ENCODE data around the gene ZNF548. TPM values are rescaled to one million over a fixed set of nuclear protein-coding genes. Genes with fewer than 3 reads are reported as not detected.
"Not testable (repeated sequence)": the region's sequence is repeated elsewhere in the genome, so short reads cannot be mapped to it uniquely, and the experiment has no call there.

ZNF548 gene
- total and polyA plus RNA-seq, 12 donors, result 5.3 to 18.8 (median 13.8) TPM

DNA sequence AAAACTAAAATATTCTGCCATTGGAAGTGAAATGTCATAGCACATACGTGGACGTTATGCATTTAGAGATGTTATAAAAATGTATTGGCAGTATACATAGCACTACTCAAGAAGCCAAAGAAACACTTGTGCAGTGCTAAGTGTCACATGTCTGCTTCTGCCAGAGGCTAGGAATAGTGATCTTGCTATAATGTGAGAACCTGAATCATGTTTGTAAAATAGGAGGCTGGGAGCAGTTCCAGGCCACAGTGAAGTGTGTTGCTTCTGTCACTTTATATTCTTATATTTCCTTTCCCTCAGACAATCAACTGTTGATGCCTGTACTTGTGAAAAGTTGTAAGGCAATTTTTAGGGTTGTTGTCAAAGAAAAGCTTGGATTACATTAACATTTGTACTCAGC is 22.9 kb upstream of the ZNF548 start:
- TF ChIP-seq CTCF (IDR thresholded peaks at IDR 0.05), result no peak
- H3K9me3 ChIP-seq, result peaks cover 0 to 44% (median 0%) of the 10 kb centered on the region in 11 donors
- peaks cover 4 to 41% (median 21%) of the 10 kb centered on the region in 9 donors for H3K4me1 ChIP-seq
- DNase-seq, result no peak
- no peak overlapping the region for H3K4me3 ChIP-seq
- no peaks in the 10 kb centered on the region for H3K27me3 ChIP-seq
- H3K27ac ChIP-seq, result no peak overlapping the region
- intact Hi-C loops (cut with DNase I), result loop anchor here in 1 of 10 donors (10.0 kb wide), 1 partner anchor 692 kb away; the partner anchor contains the start of gene ZNF835
- 90 to 91% methylated on average over 2 of the region's 2 CpGs for WGBS, 2 donors
- H3K36me3 ChIP-seq, result peaks cover 0 to 27% (median 0%) of the 10 kb centered on the region in 9 donors
- ATAC-seq, result no peak

GRCh38 chr19:57374179-57374578 is 15.5 kb upstream of the ZNF548 start:
- H3K27me3 ChIP-seq, result no peaks in the 10 kb centered on the region
- no peak for TF ChIP-seq CTCF (IDR thresholded peaks at IDR 0.05)
- DNase-seq, result no peak
- no peaks in the 10 kb centered on the region for H3K4me1 ChIP-seq
- intact Hi-C loops (cut with DNase I), result no loop called here
- no peak for ATAC-seq
- WGBS, 2 donors, result 96% methylated on average over 6 of the region's 6 CpGs
- H3K36me3 ChIP-seq, result peaks cover 4 to 83% (median 55%) of the 10 kb centered on the region in 9 donors
- H3K4me3 ChIP-seq, result no peak overlapping the region
- H3K9me3 ChIP-seq, result peaks cover 0 to 53% (median 23%) of the 10 kb centered on the region in 11 donors
- H3K27ac ChIP-seq, result no peak overlapping the region

- intact Hi-C loops (cut with DNase I); H3K4me1 ChIP-seq; ATAC-seq; H3K4me3 ChIP-seq; H3K27ac ChIP-seq; DNase-seq; H3K27me3 ChIP-seq: not testable (repeated sequence)
- peaks cover 4 to 86% (median 55%) of the 10 kb centered on the region in 9 donors for H3K36me3 ChIP-seq
- WGBS, 2 donors, result 97 to 100% methylated on average over 2 of the region's 2 CpGs
- peaks cover 0 to 58% (median 23%) of the 10 kb centered on the region in 11 donors for H3K9me3 ChIP-seq
These were observed 15.0 kb upstream of the ZNF548 start for GRCh38 chr19:57374647-57375046.

DNA sequence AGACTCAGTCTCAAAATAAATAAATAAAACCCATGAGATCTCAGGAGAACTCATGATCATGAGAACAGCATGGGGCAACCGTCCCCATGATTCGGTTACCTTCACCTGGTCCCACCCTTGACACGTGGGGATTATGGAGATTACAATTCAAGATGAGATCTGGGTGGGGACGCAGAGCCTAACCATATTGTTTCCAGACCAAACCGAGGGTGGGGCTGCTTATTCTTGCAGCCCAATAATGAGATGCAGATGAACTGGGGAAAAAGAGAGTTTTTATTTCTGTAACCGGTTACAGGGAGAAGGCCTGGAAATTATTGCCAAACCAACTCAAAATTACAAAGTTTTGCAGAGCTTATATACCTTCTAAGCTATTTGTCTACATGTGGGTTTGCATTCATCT is 13.5 kb upstream of the ZNF548 start:
- Histone ChIP-seq H3K27ac (no peak overlapping the region), H3K27me3 (no peaks in the 10 kb centered on the region), H3K36me3 (peaks cover 4 to 83% (median 55%) of the 10 kb centered on the region in 9 donors), H3K4me1 (no peaks in the 10 kb centered on the region), H3K9me3 (peaks cover 0 to 73% (median 23%) of the 10 kb centered on the region in 11 donors), H3K4me3 (no peak overlapping the region)
- DNase-seq (no peak), ATAC-seq (no peak)
- intact Hi-C loops (cut with DNase I), result no loop called here
- WGBS, 2 donors, result 95 to 96% methylated on average over 6 of the region's 6 CpGs
- no peak for TF ChIP-seq CTCF (IDR thresholded peaks at IDR 0.05)

GRCh38 chr19:57377498-57378146 is 12.0 kb upstream of the ZNF548 start:
- peaks cover 0 to 88% (median 23%) of the 10 kb centered on the region in 11 donors for H3K9me3 ChIP-seq

More at GRCh38 chr19:57377498-57378146, 12.0 kb upstream of the ZNF548 start:
- Histone ChIP-seq H3K27me3 (no peaks in the 10 kb centered on the region), H3K36me3 (peaks cover 4 to 68% (median 49%) of the 10 kb centered on the region in 9 donors), H3K4me3 (no peak overlapping the region), H3K27ac (no peak overlapping the region), H3K4me1 (no peaks in the 10 kb centered on the region)
- ATAC-seq (no peak), DNase-seq (no peak)
- intact Hi-C loops (cut with DNase I), result no loop called here
- 96 to 99% methylated on average over 3 of the region's 3 CpGs for WGBS, 2 donors
- TF ChIP-seq CTCF (IDR thresholded peaks at IDR 0.05), result no peak

Data from heart right ventricle (tissue), 16 donors.